OCI-LY7 (cell line): ENCODE measurements around the gene NMT1. TPM values are rescaled to one million over a fixed set of nuclear protein-coding genes. Genes with fewer than 3 reads are reported as not detected.

Source experiments
- BruUV-seq: library from RNA; stranded (reverse); fragments of 400-500 nt; replicated peaks from 2 replicates; lab custom pipeline; 2021; lab: Mats Ljungman, UMichigan
- CTCF ChIA-PET: fragments of 300-600 bp; sonication (Branson Sonifier 250); formaldehyde crosslinking; loops from one replicate; lab custom pipeline; 2022; ENCODE audit warnings: antibody characterized with exemption; ENCODE audit not compliant: unreplicated experiment; lab: Charles Lee
- POLR2A ChIA-PET: fragments of 300-600 bp; sonication (Branson Sonifier 250); formaldehyde crosslinking; loops from one replicate; lab custom pipeline; 2022; ENCODE audit warnings: antibody characterized with exemption; lab: Charles Lee
- DNase-seq: peaks from one replicate; pipeline ENCODE4 v3.0.0-alpha.2; 2015; ENCODE audit warnings: low spot score
- H2AFZ ChIP-seq: fragments of 200-600 bp; sonication (generic), shearing (Covaris generic); 2 replicates; pipeline ENCODE4 v1.6.1; 2014; ENCODE audit warnings: mild to moderate bottlenecking, antibody characterized with exemption, low read length, moderate library complexity
- H3K27ac ChIP-seq: fragments of 200-600 bp; sonication (generic); 2 replicates; pipeline ENCODE4 v1.5.1; 2014; ENCODE audit warnings: mixed run types, low read depth, mild to moderate bottlenecking, moderate library complexity, low read length, inconsistent platforms; ENCODE audit not compliant: poor library complexity, severe bottlenecking
- H3K36me3 ChIP-seq: fragments of 200-600 bp; sonication (generic); 2 replicates; pipeline ENCODE4 v1.6.1; 2014; ENCODE audit warnings: mild to moderate bottlenecking, antibody characterized with exemption, low read length, moderate library complexity, mixed read lengths; ENCODE audit not compliant: insufficient read depth
- H3K4me1 ChIP-seq: fragments of 200-600 bp; sonication (generic); 2 replicates; pipeline ENCODE4 v1.5.1; 2014; ENCODE audit warnings: mild to moderate bottlenecking, low read length; ENCODE audit not compliant: insufficient read depth, poor library complexity, severe bottlenecking
- H3K4me2 ChIP-seq: fragments of 200-600 bp; sonication (generic); 2 replicates; pipeline ENCODE4 v1.6.1; 2014; ENCODE audit warnings: mild to moderate bottlenecking, low read length
- H3K4me3 ChIP-seq: fragments of 200-600 bp; sonication (generic); 2 replicates; pipeline ENCODE4 v1.5.1; 2014; ENCODE audit warnings: mild to moderate bottlenecking, low read depth, low read length; ENCODE audit not compliant: poor library complexity, severe bottlenecking
- H3K79me2 ChIP-seq: fragments of 200-600 bp; sonication (generic); 2 replicates; pipeline ENCODE4 v1.6.1; 2016; ENCODE audit warnings: low read depth, mild to moderate bottlenecking, low read length, moderate library complexity, mixed read lengths; ENCODE audit not compliant: insufficient read depth
- H3K9me2 ChIP-seq: fragments of 200-600 bp; sonication (generic); 2 replicates; pipeline ENCODE4 v1.6.1; 2016; ENCODE audit warnings: mild to moderate bottlenecking, low read length, mixed read lengths; ENCODE audit not compliant: insufficient read depth
- H3K9me3 ChIP-seq: fragments of 200-600 bp; sonication (generic); 2 replicates; pipeline ENCODE4 v1.6.1; 2014; ENCODE audit warnings: mild to moderate bottlenecking, mixed run types, low read length, mixed read lengths
- H4K20me1 ChIP-seq: fragments of 200-600 bp; sonication (generic); 2 replicates; pipeline ENCODE4 v1.6.1; 2014; ENCODE audit warnings: mild to moderate bottlenecking, antibody characterized with exemption, low read length, moderate library complexity, mixed read lengths; ENCODE audit not compliant: insufficient read depth
- EZH2phosphoT487 ChIP-seq: fragments of 200-600 bp; sonication (generic); IDR thresholded peaks from 2 replicates; pipeline ENCODE4 v1.6.1; 2018; ENCODE audit warnings: low read depth, borderline replicate concordance, mild to moderate bottlenecking, mixed run types, antibody characterized with exemption, low read length, moderate library complexity, mixed read lengths
- intact Hi-C: fragments of 100-400 bp; cut with micrococcal nuclease; formaldehyde crosslinking; loops from one replicate; pipeline ENCODE4 v1.10.0; 2022; ENCODE audit not compliant: unreplicated experiment
- total RNA-seq, 2 experiments: library from RNA; depleted of rRNA in 1 of 2; stranded (reverse); fragments of >200 nt in 1 of 2; shearing (Covaris generic) in 1 of 2; gene quantifications; 2 replicates each; pipeline ENCODE4 v1.2.3, GENCODE V29; 2014 to 2022
- TF ChIP-seq, protein P1 (sequence below): fragments of 200-600 bp; sonication (generic); conservative IDR thresholded peaks from 2 replicates; pipeline ENCODE4 v1.5.1; 2014; ENCODE audit warnings: mild to moderate bottlenecking, antibody characterized with exemption, low read length, moderate library complexity, mixed read lengths

Gene NMT1
- total RNA-seq, 2 experiments from 2014 or later = 82.3 to 134 TPM

DNA sequence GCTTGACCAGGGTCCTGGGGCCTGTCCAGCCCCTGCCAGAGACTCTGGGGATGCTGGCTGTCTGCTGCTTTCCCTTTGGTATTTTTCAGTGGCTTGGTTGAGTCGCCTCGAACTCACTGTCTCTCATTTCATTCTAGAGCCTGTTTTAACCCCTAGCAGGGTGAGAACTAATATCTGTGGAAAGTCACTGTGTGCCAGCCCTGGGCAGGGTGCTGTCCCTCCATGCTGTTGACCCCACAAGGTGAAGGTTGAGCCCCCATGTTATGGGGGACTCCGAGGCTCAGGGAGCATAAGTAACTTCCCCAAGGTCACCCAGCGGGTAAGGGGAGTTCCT lies 42.6 kb upstream of the NMT1 start:
- CTCF ChIA-PET = no interaction called here
- no peak overlapping the region for H3K4me3 ChIP-seq
- DNase-seq = no peak
- H3K9me3 ChIP-seq = no peaks in the 10 kb centered on the region
- H4K20me1 ChIP-seq = no peaks in the 10 kb centered on the region
- peak overlapping the region; percentile 41; the same call in 1 of the 2 replicates for H2AFZ ChIP-seq
- H3K36me3 ChIP-seq = no peaks in the 10 kb centered on the region
- H3K9me2 ChIP-seq = no peaks in the 10 kb centered on the region
- H3K27ac ChIP-seq = no peak overlapping the region
- peak overlapping the region; percentile 57; the same call in 1 of the 2 replicates for H3K4me2 ChIP-seq
- TF ChIP-seq EZH2phosphoT487 = no peak
- TF ChIP-seq, protein P1, sequence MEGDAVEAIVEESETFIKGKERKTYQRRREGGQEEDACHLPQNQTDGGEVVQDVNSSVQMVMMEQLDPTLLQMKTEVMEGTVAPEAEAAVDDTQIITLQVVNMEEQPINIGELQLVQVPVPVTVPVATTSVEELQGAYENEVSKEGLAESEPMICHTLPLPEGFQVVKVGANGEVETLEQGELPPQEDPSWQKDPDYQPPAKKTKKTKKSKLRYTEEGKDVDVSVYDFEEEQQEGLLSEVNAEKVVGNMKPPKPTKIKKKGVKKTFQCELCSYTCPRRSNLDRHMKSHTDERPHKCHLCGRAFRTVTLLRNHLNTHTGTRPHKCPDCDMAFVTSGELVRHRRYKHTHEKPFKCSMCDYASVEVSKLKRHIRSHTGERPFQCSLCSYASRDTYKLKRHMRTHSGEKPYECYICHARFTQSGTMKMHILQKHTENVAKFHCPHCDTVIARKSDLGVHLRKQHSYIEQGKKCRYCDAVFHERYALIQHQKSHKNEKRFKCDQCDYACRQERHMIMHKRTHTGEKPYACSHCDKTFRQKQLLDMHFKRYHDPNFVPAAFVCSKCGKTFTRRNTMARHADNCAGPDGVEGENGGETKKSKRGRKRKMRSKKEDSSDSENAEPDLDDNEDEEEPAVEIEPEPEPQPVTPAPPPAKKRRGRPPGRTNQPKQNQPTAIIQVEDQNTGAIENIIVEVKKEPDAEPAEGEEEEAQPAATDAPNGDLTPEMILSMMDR = no peak
- intact Hi-C loops = loop anchor here (5.0 kb wide), 1 partner anchor 79 kb away; no protein-coding TSS in a partner anchor
- POLR2A ChIA-PET = interaction anchor here (0.6 kb wide), 1 partner anchor 31 kb away, joined by 6 read pairs; no protein-coding TSS in a partner anchor
- H3K4me1 ChIP-seq = peaks cover 14% of the 10 kb centered on the region
- BruUV-seq = no TSS peak
- H3K79me2 ChIP-seq = no peaks in the 10 kb centered on the region

DNA sequence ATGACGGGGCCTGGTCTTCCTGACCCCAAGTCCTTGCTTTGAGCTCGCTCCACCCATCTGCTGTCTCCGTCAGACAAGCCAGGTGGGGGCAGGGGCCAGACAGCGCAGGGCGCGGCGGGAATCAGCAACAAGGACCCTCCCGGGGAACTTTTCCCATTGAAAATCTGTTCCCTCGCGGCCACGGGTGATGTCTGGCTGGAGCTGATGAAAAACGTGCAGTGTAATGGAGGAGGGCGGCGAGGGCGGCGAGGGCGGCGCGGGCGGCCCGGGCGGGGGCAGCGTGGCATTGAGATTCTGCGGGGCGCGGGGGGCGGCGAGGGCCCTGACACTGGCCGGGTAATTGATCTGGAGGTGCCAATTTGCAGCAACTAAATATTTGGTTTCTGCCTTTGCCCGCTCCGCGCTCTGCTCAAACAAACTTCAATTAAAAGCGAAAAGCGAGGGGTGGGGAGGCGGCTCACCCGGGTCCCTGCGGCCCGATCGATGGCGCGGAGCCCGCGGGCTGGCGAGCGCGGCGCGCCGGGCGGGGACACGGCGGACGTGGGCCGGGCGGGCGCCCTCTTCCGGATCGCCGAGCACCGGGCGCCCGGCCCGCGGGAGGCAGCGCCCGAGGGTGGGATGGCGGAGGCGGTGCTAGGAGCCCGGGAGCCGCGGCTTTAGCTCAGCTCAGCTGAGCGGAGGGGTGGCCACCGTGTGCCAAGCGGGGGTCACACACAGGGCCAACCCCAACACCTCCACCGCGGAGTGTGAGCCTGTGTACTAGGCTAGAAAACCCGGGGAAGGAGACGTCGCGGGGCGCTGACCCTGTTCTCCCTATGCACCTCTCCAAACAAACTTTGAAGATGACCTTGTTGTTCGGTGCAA lies 42.0 kb upstream of the NMT1 start:
- intact Hi-C loops = loop anchor here (5.0 kb wide), 1 partner anchor 78 kb away; no protein-coding TSS in a partner anchor
- no TSS peak for BruUV-seq
- H4K20me1 ChIP-seq = no peaks in the 10 kb centered on the region
- no peak for TF ChIP-seq EZH2phosphoT487
- TF ChIP-seq, protein P1 = peak; percentile 36; the same call in 1 of the 2 replicates
- peaks cover 14% of the 10 kb centered on the region for H3K4me1 ChIP-seq
- CTCF ChIA-PET = no interaction called here
- H2AFZ ChIP-seq = peak overlapping the region; percentile 41; the same call in 1 of the 2 replicates
- H3K9me2 ChIP-seq = no peaks in the 10 kb centered on the region
- POLR2A ChIA-PET = interaction anchor here (0.6 kb wide), 1 partner anchor 30 kb away, joined by 6 read pairs; no protein-coding TSS in a partner anchor
- H3K27ac ChIP-seq = no peak overlapping the region
- no peaks in the 10 kb centered on the region for H3K9me3 ChIP-seq
- DNase-seq = peak; percentile 25
- H3K4me3 ChIP-seq = peak overlapping the region; percentile 29
- peak overlapping the region; percentile 57 for H3K4me2 ChIP-seq
- peaks cover 5% of the 10 kb centered on the region; the same call in 1 of the 2 replicates for H3K36me3 ChIP-seq
- H3K79me2 ChIP-seq = no peaks in the 10 kb centered on the region
